ENCODE measurements around the gene GCC2. TPM values are rescaled to one million over a fixed set of nuclear protein-coding genes. Genes with fewer than 3 reads are reported as not detected.
A peak's percentile ranks its signal among the peaks of the same experiment; 100 is the strongest.

GCC2 gene
- total and polyA plus RNA-seq, 2 of the 13 experiments (the other 11 are each of a cell fraction or from before 2014, with no cell fraction given), result 17.6 to 22.5 TPM

DNA sequence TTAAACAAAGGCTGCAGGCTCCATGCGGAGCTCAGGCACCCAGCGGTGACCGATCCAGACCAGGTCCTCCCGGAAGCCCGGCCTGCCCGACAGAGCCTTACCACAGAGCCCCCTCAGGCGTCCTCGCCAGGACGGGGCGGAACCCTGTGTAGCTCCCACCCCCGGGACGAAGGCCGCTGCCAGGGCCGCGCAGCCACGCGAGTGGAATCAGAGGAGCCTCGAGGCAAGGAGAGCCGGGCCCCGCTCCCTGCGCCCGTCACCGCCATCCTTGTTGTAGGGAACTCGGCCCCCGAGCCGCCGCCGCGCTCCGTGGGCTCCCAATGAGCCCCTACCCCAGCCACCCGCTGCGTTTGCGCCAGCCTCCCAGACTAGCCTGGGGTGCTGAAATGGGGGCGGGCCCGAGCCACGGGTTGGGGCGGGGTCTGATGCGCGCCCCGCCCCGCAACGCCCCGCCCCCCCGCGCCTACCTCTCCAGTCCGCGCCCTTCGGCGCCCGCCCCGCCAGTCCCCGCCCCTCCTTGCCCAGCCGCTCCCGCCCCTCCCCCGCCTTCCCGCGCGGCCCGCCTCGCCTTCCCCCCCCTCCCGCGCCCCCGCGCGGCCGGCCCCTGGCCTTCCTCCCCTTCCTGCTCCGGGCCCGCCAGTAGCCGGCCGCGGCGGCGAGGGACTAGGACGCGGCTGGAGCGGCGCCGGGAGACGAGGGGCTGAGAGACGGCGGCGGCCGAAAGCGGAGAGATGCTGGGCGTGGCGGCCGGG, 85.0 kb downstream of the GCC2 start, which contains the start of gene LIMS1 (continued):
- 0 out of 2 replicates have a peak, but pooled peaks have one; percentile 52 for TF ChIP-seq ZNF180 (CRISPR knock-in tag; IDR thresholded peaks at IDR 0.05; ENCODE audit: borderline replicate concordance, low read depth)
- peak; percentile 98 for TF ChIP-seq CSRNP1 (CRISPR knock-in tag; IDR thresholded peaks at IDR 0.05)
- TF ChIP-seq MTERF4 (CRISPR knock-in tag; IDR thresholded peaks at IDR 0.05), result 0 out of 2 replicates have a peak, but pooled peaks have one; percentile 46
- TF ChIP-seq ZNF556 (CRISPR knock-in tag; IDR thresholded peaks at IDR 0.05; ENCODE audit: borderline replicate concordance), result peak; percentile 73; the same call in 1 of the 2 replicates
- no peak for TF ChIP-seq NKX3-1 (CRISPR knock-in tag; IDR thresholded peaks at IDR 0.05)
- no peak for TF ChIP-seq KLF15 (CRISPR knock-in tag; IDR thresholded peaks at IDR 0.05; ENCODE audit: borderline replicate concordance)
- TF ChIP-seq KDM4B (CRISPR knock-in tag; IDR thresholded peaks at IDR 0.05), result peak; percentile 94; the same call in 1 of the 2 replicates
- peak; percentile 78; the same call in 1 of the 2 replicates for TF ChIP-seq ETV5 (CRISPR knock-in tag; IDR thresholded peaks at IDR 0.05; ENCODE audit: borderline replicate concordance)
- TF ChIP-seq MED8 (CRISPR knock-in tag; IDR thresholded peaks at IDR 0.05; ENCODE audit: insufficient replicate concordance), result peak; percentile 70
- TF ChIP-seq XRCC5 (optimal IDR thresholded peaks at IDR 0.05; ENCODE audit: low read length), result peak; percentile 76
- TF ChIP-seq IKZF5 (CRISPR knock-in tag; IDR thresholded peaks at IDR 0.05), result peak; percentile 90
- TF ChIP-seq PREB (CRISPR knock-in tag; IDR thresholded peaks at IDR 0.05), result no peak
- TF ChIP-seq POLR2AphosphoS2 (IDR thresholded peaks at IDR 0.05; ENCODE audit: low read depth, low read length), result peak; percentile 70; the same call in 1 of the 2 replicates
- TF ChIP-seq ZFP41 (CRISPR knock-in tag; IDR thresholded peaks at IDR 0.05; ENCODE audit: borderline replicate concordance), result peak; percentile 95; the same call in 1 of the 2 replicates
- TF ChIP-seq ZBTB38 (CRISPR knock-in tag; IDR thresholded peaks at IDR 0.05), result peak; percentile 71; the same call in 1 of the 2 replicates
- peak; percentile 31; the same call in 1 of the 2 replicates for TF ChIP-seq GTF2F1 (IDR thresholded peaks at IDR 0.05; ENCODE audit: low read length)
- no peak for TF ChIP-seq ZNF83 (CRISPR knock-in tag; IDR thresholded peaks at IDR 0.05; ENCODE audit: borderline replicate concordance)
- no peak for TF ChIP-seq EHMT2 (IDR thresholded peaks at IDR 0.05; ENCODE audit: borderline replicate concordance, low read depth, low read length)
- no peak for TF ChIP-seq FIP1L1 (IDR thresholded peaks at IDR 0.05; ENCODE audit: borderline replicate concordance, insufficient read depth, low read depth, low read length)
- TF ChIP-seq ZNF703 (CRISPR knock-in tag; IDR thresholded peaks at IDR 0.05; ENCODE audit: borderline replicate concordance), result peak; percentile 79; the same call in 1 of the 2 replicates
- no peak; the same call in 1 of the 2 replicates for TF ChIP-seq ZNF337 (CRISPR knock-in tag; IDR thresholded peaks at IDR 0.05; ENCODE audit: borderline replicate concordance, low read depth)
- TF ChIP-seq, protein P1, sequence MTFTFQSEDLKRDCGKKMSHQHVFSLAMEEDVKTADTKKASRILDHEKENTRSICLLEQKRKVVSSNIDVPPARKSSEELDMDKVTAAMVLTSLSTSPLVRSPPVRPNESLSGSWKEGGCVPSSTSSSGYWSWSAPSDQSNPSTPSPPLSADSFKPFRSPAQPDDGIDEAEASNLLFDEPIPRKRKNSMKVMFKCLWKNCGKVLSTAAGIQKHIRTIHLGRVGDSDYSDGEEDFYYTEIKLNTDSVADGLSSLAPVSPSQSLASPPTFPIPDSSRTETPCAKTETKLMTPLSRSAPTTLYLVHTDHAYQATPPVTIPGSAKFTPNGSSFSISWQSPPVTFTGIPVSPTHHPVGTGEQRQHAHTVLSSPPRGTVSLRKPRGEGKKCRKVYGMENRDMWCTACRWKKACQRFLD (CRISPR knock-in tag; IDR thresholded peaks at IDR 0.05; ENCODE audit: borderline replicate concordance), result peak; percentile 89; the same call in 1 of the 2 replicates
